NCI-H446 (cell line): Measurements from ENCODE around the gene SNRPD2.
"Not testable (repeated sequence)": the region's sequence is repeated elsewhere in the genome, so short reads cannot be mapped to it uniquely, and the experiment has no call there.

Experiments
- DNase-seq, 2 experiments: peaks; one replicate each; lab custom pipeline; 2025; lab: John Stamatoyannopoulos, UW

The SNRPD2 gene

GRCh38 chr19:45691516-45692186, at the start of gene SNRPD2:
SNRPD2 (minus strand) TSS chr19:45691953; CDS start chr19:45691888, 65 bp downstream.
- peak; percentile 96 to 98 for DNase-seq

GRCh38 chr19:45739498-45740439, 48.0 kb upstream of the SNRPD2 start:
- DNase-seq: no peak

GRCh38 chr19:45733160-45733810, 41.5 kb upstream of the SNRPD2 start, which contains the start of gene MEIOSIN:
MEIOSIN (plus strand) TSS chr19:45733439; CDS start chr19:45735377, 1,938 bp downstream.
- DNase-seq: no peak

DNA sequence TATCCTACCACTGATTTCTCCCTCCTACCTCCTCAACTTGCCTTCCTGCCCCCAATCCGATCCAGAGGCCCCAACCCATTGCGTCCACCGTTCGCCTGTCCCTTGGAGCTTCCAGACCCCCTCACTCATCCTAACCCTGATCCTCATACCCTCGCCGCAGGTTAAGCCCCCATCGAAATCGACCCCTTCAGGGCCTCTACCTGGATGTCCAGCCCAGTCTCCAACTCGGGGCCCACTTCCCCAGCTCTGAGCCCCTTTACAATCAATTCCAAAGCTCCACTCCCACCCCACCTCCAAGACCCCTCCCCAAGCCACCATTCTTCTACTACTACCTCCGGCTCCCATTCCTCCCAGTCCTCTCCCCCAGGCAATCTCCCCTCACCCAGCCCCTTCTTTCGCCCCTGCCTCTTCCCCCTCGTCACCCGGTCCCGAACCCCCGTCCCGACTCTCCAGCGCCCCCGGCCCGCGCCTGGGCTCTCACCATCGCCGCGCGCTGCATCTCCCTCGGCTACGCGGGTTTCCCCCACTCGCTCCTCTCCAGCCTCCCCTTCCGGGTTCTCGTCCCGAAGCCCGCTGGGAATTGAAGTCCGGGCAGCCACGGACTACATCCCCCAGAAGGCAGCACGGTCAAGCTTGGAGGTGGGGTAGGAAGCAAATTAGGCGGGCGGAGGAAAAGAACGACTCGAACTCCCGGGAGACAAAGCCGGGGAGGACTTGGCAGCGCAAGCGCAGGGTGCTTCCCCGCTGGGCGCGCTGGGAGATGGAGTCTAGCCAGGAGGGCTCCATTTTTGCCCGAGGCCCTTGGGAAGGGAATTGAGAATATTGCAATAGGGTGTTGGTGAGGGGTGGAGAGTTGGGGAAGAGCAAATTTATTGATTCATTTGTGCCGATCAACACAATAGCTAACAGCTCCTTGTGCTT, 38.9 kb upstream of the SNRPD2 start, which contains the start of gene FBXO46:
TSS of gene FBXO46 (minus strand) at position 529 of the 921 bp plus-strand sequence. CDS start 17,401 bp downstream, outside the sequence.
- peak; percentile 99 for DNase-seq

- DNase-seq: no peak
These were observed 38.1 kb upstream of the SNRPD2 start for GRCh38 chr19:45729800-45730290.

- DNase-seq: not testable (repeated sequence)
These were observed 36.9 kb upstream of the SNRPD2 start for GRCh38 chr19:45728683-45729082.

- not testable (repeated sequence) for DNase-seq
These were observed 28.3 kb upstream of the SNRPD2 start for GRCh38 chr19:45720065-45720464.

DNA sequence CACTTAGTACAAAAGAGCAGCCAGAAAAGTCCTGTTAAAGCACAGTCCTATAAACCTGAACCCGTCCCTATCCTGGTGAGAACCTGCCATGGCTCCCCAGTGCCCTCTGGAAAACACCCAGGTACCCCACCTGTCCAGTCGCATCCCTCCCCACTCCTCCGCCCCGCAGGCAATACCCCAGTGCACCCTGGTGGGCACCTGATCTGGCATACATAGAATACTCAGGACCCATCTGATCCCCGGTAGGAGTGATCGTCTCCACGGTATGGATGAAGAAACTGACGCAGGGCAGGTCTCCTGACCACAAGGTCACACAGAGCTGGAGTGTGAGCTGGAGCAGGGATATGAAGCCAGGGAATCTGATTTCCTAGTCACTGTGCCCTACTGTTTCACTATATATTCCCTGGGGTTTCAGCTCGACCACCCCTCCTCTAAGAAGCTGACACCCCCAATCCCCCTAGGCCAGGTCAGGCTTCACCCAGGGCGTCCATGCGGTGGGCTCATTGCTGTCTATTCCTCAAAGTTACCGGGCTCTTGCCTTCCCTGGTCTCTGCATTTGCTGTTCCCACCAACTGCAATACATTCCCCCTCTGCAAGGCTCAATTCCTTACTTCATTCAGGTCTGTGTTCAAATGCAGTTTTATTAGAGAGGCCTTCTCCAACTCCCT, 26.4 kb upstream of the SNRPD2 start:
- no peak for DNase-seq

- peak; percentile 98 to 100 for DNase-seq
These were observed 25.6 kb upstream of the SNRPD2 start for GRCh38 chr19:45717131-45717982.

DNA sequence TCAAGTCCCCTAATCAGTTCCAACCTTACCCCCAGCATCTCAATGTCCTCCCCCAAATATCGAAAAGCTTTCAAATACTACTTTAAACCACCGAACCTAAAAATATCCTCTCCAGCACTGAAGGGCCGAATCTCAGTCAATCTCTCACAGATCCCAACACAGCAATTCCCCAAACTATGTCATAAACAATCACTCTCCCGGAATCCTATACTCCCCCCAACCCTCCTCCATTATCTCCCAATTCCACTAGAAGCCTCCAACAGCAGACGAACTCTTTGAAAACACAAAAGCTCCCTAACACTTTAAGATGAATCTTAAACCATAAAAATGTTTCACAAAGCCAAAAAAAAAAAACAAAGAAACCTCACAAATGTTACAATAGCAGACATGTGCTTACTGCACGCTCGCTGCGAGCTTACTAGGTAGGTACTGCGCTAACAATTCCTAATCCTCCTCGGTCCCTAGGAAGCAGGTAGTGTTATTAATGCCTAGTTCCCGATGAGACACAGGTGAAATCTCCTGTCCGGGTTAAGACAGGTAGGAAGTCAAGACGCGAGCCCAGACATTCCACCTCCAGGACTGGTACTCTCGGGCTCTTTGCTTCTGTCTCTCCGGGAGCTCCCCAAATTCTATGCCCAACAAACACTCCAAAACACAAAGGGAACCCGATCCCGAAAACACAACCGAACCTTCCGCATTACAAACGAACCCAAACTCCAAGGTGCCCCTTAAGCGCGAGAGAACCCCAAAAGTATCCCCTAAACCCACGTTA, 24.8 kb upstream of the SNRPD2 start:
- peak in 1 of 2 experiments; percentile 35 for DNase-seq

- DNase-seq: no peak
These were observed 23.4 kb upstream of the SNRPD2 start for GRCh38 chr19:45715139-45715538.

GRCh38 chr19:45713141-45713540, 21.4 kb upstream of the SNRPD2 start:
- no peak for DNase-seq

DNA sequence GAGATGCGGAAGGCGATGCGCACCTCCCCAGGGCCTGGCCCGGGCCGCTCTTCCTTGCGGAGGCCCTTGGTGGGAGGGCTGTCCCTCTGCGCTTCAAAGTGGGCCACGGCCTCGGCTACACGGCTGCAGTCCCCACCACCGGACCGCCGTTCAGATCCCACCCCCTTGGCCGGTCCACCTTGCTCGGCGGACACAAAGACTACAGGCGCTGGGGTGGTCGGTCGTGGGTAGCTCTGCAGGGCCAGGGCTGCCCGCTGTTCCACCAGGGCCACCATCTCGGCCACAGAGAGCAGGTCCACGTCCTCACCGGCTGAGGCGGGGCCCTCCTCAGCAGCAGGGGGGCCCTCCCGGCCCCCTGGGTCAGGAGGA, 20.9 kb upstream of the SNRPD2 start:
- DNase-seq: no peak

DNA sequence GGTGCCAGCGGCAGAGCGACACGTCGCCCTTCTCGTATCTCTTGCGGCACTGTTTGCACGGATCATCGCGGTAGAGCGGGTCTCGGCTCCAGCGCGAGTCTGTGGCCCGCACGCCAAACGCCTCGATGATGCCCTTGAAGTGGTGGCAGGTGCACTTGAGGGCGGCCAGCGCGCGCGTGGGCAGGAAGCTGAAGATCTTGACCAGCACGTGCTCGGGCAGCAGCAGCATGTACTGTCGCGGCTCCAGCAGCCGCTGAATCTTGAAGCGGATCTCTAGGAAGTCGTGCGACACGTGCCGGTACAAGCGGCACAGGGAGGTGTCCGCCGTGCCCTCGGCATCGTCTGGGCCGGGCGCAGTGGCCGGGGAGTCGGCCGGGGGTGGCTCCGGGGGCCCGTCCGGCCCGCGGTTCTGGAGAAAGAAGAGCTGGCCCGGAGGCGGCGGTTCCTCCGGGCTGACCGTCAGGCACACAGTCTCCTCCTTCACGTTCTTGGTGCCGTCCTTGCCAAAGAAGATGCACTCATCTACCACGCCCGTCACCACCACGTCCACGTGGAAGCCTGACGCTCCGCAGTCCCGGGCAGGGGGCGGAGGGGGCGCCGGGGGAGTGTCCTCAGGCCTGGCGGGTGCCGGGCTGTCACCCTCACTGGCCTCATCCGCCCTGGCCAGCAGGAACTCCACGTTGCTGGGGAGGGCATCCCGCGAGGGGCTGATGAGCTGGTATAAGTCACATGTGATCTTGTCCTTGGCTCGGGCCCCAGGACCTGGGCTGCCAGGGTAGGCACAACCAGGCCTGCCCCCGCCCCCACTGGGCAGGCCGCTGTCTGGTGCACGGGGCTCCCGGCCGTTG, 20.3 kb upstream of the SNRPD2 start:
- DNase-seq: no peak

GRCh38 chr19:45710356-45711130, 18.8 kb upstream of the SNRPD2 start:
- DNase-seq: no peak

DNA sequence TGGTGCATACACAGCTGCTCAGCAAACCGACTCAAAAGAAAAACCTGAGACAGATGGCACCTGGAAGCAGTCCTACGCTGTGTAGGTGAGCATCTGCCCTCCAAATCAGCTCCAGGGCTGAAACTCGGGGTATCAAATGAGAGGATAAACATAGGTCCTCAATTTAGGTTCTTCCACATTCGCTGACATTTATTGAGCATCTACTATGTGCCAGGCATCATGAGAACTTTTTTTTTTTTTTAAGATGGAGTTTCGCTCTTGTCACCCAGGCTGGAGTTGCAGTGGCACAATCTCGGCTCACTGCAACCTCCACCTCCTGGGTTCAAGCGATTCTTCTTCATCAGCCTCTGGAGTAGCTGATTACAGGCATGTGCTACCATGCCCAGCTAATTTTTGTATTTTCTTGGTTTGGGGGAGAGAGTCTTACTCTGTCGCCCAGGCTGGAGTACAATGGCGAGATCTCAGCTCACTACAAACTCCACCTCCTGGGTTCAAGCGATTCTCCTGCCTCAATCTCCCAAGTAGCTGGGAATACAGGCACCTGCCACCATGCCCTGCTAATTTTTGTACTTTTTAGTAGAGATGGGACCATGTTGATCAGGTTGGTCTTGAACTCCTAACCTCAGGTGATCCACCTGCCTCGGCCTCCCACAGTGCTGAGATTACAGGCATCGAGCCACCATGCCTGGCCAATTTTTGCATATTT, 14.1 kb upstream of the SNRPD2 start:
- no peak for DNase-seq
